ENCODE data around the gene GIPC2. TPM values are rescaled to one million over a fixed set of nuclear protein-coding genes. Genes with fewer than 3 reads are reported as not detected.

GIPC2 gene
- total and polyA plus RNA-seq, 9 of the 15 experiments (the other 6 are each of a cell fraction or from before 2014, with no cell fraction given): 0.01 to 0.05 (median 0.04) TPM; not detected in 3

- TF ChIP-seq NCOA6 (IDR thresholded peaks at IDR 0.05): peak; percentile 77
- peak; percentile 70; the same call in 1 of the 2 replicates for TF ChIP-seq ZNF76 (CRISPR knock-in tag; IDR thresholded peaks at IDR 0.05; ENCODE audit: borderline replicate concordance)
- no peak for TF ChIP-seq FOXP1 (CRISPR knock-in tag; IDR thresholded peaks at IDR 0.05)
- peak; percentile 98 for TF ChIP-seq KHSRP (IDR thresholded peaks at IDR 0.05)
- TF ChIP-seq ZBTB49 (CRISPR knock-in tag; IDR thresholded peaks at IDR 0.05; ENCODE audit: borderline replicate concordance): no peak
- TF ChIP-seq TBL1XR1 (IDR thresholded peaks at IDR 0.05; ENCODE audit: low read length in 2 of 2): peak; percentile 93
- TF ChIP-seq ZNF512 (tag; IDR thresholded peaks at IDR 0.05): no peak
- no peak for TF ChIP-seq CBX5 (IDR thresholded peaks at IDR 0.05; ENCODE audit: borderline replicate concordance, low read depth)
- TF ChIP-seq BRF1 (IDR thresholded peaks at IDR 0.05; ENCODE audit: borderline replicate concordance, extremely low read depth, insufficient read length): no peak
- TF ChIP-seq KDM5B (IDR thresholded peaks at IDR 0.05; ENCODE audit: insufficient replicate concordance, low read depth, low read length): peak; percentile 98
- peak; percentile 99 for TF ChIP-seq PHTF2 (CRISPR knock-in tag; IDR thresholded peaks at IDR 0.05)
- TF ChIP-seq HMG20A (CRISPR knock-in tag; conservative IDR thresholded peaks at IDR 0.05): peak; percentile 96
- TF ChIP-seq GABPB2 (CRISPR knock-in tag; conservative IDR thresholded peaks at IDR 0.05): peak; percentile 98
- no peak for TF ChIP-seq ZEB2 (IDR thresholded peaks at IDR 0.05)
- peak; percentile 32; the same call in 1 of the 2 replicates for TF ChIP-seq FOXM1 (IDR thresholded peaks at IDR 0.05; ENCODE audit: low read depth)
- no peak for TF ChIP-seq FOXM1 (CRISPR knock-in tag; IDR thresholded peaks at IDR 0.05; ENCODE audit: low read depth)
- no peak for TF ChIP-seq HDGF (IDR thresholded peaks at IDR 0.05)
- TF ChIP-seq CBFA2T3 (IDR thresholded peaks at IDR 0.05): peak; percentile 15; the same call in 1 of the 2 replicates
- TF ChIP-seq POLR2H (tag; IDR thresholded peaks at IDR 0.05; ENCODE audit: low read depth): peak; percentile 99
- TF ChIP-seq TAF1 (IDR thresholded peaks at IDR 0.05; ENCODE audit: control insufficient read depth, extremely low read depth, insufficient read depth, low read length, severe bottlenecking): peak; percentile 37
- TF ChIP-seq CHAMP1 (IDR thresholded peaks at IDR 0.05): peak; percentile 54; the same call in 1 of the 2 replicates
- no peak for TF ChIP-seq TGIF2 (CRISPR knock-in tag; IDR thresholded peaks at IDR 0.05)
These were observed 41.7 kb upstream of the GIPC2 start (continued) for GRCh38 chr1:78003882-78004718.

Measured in K562 (cell line).